22Rv1 (cell line): ENCODE results near the gene FBXO28.

Source experiments
- H3K27ac ChIP-seq: fragments of 450-650 bp; 2 replicates; pipeline ENCODE4 v1.5.1; 2017
- ZFX ChIP-seq: fragments of 450-650 bp; IDR thresholded peaks from 2 replicates; pipeline ENCODE4 v1.6.1; 2017; ENCODE audit warnings: antibody characterized with exemption, borderline replicate concordance
- TF ChIP-seq, protein P1 (sequence below): fragments of 450-650 bp; IDR thresholded peaks from 2 replicates; pipeline ENCODE4 v1.5.1; 2017; ENCODE audit warnings: mild to moderate bottlenecking

The FBXO28 gene

GRCh38 chr1:224168859-224169380 lies 55.0 kb downstream of the FBXO28 start:
- no peak overlapping the region for H3K27ac ChIP-seq
- TF ChIP-seq, protein P1, sequence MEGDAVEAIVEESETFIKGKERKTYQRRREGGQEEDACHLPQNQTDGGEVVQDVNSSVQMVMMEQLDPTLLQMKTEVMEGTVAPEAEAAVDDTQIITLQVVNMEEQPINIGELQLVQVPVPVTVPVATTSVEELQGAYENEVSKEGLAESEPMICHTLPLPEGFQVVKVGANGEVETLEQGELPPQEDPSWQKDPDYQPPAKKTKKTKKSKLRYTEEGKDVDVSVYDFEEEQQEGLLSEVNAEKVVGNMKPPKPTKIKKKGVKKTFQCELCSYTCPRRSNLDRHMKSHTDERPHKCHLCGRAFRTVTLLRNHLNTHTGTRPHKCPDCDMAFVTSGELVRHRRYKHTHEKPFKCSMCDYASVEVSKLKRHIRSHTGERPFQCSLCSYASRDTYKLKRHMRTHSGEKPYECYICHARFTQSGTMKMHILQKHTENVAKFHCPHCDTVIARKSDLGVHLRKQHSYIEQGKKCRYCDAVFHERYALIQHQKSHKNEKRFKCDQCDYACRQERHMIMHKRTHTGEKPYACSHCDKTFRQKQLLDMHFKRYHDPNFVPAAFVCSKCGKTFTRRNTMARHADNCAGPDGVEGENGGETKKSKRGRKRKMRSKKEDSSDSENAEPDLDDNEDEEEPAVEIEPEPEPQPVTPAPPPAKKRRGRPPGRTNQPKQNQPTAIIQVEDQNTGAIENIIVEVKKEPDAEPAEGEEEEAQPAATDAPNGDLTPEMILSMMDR, result no peak
- no peak for TF ChIP-seq ZFX

DNA sequence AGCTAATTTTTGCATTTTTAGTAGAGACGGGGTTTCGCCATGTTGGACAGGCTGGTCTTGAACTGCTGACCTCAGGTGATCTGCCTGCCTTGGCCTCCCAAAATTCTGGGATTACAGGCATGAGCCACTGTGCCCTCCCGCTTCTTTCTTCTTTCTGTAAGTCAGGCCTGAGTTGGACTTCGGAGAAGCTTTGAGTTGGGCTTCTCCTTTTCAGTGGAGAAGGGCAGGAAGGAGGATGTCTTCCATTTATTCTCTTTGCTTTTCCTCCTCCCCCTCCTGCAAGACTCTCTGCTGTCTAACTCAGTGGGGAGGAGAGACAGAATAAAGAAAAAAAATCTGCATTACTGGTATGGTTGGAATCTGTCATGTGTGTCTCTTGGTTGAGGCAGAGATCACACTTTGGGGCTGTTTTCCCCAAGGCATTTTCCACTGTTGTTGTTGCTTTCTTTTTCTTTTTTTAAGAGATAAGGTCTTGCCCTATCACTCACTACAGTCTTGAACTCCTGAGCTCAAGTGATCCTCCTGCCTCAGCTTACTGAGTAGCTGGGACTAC lies 55.9 kb downstream of the FBXO28 start:
- H3K27ac ChIP-seq, result no peak overlapping the region
- TF ChIP-seq ZFX, result no peak
- TF ChIP-seq, protein P1, result no peak

DNA sequence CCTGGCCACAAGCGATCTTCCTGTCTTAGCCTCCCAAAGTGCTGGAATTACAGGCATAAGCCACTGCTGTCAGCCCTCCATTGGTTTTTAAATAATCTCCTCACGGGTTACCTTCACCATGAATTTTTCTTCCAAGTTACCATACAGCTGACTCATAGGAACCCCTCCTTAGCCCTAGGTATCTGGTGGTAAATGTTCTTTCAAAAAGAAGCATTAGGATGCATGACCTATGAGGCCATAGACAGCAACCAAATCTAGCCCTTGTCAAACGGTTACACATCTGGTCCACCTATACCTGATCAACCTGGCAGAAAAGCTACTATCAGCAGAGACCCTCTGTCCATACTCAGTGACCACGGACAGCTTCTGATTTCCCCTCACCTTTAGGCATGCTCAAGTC lies 56.4 kb downstream of the FBXO28 start:
- no peak overlapping the region for H3K27ac ChIP-seq
- TF ChIP-seq ZFX, result no peak
- TF ChIP-seq, protein P1, result no peak

DNA sequence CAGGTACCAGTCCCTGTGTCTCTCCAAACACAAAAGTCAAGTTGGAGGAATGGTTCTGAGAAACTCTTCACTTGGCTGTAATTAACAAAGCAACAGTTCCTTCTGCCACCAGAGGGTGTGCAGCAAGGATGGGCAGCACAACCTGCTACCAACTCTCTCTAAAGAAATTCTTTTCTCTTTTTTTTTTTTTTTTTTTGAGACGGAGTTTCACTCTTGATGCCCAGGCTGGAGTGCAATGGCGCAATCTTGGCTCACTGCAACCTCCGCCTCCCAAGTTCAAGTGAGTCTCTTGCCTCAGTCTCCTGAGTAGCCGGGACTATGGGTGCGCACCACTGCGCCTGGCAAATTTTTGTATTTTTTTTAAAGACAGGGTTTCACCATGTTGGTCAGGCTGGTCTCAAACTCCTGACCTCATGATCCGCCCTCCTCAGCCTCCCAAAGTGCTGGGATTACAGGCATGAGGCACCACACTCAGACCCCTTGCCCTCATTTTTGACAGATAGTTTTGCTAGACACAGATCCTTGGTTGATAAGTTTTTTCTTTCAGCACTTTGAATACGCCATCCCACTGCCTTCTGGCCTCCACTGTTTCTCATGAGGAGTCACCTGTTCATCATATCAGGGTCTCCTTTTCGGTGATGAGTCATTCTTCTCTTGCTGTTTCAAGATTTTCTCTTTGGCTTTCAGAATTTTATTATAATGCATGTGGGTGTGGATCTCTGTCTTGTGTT lies 57.0 kb downstream of the FBXO28 start:
- H3K27ac ChIP-seq, result no peak overlapping the region
- no peak for TF ChIP-seq ZFX
- TF ChIP-seq, protein P1, result peak; percentile 86

DNA sequence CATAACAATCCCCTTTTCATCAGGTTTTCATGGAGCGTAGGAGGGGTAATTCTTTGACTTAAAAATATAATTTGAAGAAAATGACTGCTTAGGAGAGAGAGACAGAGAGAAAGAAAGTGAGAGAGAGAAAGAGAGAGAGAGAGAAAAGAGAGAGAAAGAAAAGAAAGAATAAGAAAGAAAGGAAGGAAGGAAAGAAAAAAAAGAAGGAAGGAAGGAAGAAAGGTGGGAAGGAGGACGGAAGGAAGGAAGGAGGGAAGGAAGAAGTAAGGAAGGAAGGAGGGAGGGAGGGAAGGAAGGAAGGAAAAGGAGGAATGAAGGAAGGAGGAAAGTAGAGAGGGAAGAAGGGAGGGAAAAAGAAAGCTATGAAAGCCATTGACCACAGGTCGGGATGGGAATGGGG lies 58.3 kb downstream of the FBXO28 start:
- TF ChIP-seq, protein P1, result no peak
- no peak for TF ChIP-seq ZFX
- no peak overlapping the region for H3K27ac ChIP-seq

DNA sequence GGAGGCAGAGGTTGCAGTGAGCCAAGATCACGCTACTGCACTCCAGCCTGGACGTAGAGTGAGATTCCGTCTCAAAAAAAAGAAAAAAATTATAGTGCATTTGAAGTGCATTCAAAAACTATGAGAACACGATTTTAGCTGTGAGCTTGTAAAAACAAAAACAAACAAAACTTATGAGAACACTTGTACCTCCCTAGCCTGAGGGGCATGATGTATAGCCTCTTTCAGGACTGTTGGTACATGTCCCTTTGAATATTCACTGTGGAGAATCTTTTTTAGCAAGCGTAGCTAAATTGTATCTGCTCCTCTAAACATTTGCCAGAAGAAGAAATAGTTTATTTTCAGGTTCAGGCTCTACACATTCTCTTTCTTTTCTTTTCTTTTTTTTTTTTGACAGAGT lies 59.6 kb downstream of the FBXO28 start:
- TF ChIP-seq, protein P1, result no peak
- no peak for TF ChIP-seq ZFX
- peak overlapping the region; percentile 68 for H3K27ac ChIP-seq

GRCh38 chr1:224175617-224176016 lies 61.7 kb downstream of the FBXO28 start:
- 0 out of 2 replicates have a peak overlapping the region, but pooled peaks have one; percentile 22 for H3K27ac ChIP-seq
- TF ChIP-seq, protein P1, result no peak
- TF ChIP-seq ZFX, result no peak
